HG03432 (cell line): ENCODE results near the gene DAB2IP.
"Not testable (repeated sequence)": the region's sequence is repeated elsewhere in the genome, so short reads cannot be mapped to it uniquely, and the experiment has no call there.

Source experiments
- ATAC-seq: cut with Tn5 transposase; IDR thresholded peaks from one replicate; pipeline ENCODE4 v1.9.1; 2021; ENCODE audit warnings: mild to moderate bottlenecking, moderate library complexity; ENCODE audit not compliant: unreplicated experiment

The DAB2IP gene

DNA sequence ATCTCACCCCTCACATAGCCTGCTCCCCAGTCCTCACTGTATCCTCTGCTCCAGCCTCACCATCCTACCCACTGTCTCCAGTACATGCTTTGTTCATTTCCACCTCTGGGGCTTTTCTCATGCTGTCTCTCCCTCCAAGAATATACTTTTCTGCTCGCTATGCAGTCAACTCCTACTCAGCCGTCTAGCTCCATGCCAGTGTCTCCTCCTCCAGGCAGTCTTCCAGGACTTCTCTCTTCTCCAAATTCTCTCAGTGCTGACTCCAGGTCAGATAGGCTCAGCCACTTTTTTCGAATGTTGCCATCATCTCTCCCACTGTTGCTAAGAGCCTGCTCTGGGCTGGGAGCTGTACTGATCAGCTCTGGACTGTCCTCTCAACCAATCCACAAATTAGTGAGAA lies 8.0 kb upstream of the DAB2IP start:
- no peak for ATAC-seq

DNA sequence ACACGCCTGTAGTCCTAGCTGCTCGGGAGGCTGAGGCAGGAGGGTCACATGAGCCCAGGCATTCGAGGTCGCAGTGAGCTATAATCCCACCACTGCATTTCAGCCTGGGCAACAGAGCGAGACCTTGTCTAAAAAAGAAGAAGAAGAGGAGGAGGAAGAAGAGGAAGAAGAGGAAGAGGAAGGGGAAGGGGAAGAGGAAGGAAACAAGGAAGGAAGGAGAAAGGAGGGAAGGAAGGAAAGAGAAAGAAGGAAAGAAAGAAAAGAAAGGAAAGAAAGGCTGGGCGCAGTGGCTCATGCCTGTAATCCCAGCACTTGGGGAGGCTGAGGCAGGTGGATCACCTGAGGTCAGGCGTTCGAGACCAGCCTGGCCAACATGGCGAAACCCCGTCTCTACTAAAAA lies 7.4 kb upstream of the DAB2IP start:
- ATAC-seq = not testable (repeated sequence)

DNA sequence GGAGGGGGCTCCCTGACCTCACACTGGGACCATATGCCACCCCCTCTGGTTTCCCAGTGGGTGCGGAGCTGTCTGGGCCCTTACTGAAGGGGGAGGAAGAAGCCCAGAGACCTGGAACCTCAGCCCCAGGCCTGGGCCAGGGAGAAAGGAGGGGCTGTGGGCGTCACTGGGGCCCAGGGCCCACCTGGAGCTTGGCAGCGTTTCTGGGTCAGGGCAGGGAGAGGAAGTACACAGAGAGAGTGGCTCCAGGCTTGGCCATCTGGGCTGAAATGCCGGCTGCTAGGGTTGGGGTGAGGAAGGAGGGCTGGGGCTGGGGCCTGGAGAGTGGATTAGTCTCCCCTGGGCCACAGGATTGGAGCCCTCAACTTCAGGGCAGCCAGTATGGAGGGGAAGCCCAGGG lies 6.4 kb upstream of the DAB2IP start:
- no peak for ATAC-seq

DNA sequence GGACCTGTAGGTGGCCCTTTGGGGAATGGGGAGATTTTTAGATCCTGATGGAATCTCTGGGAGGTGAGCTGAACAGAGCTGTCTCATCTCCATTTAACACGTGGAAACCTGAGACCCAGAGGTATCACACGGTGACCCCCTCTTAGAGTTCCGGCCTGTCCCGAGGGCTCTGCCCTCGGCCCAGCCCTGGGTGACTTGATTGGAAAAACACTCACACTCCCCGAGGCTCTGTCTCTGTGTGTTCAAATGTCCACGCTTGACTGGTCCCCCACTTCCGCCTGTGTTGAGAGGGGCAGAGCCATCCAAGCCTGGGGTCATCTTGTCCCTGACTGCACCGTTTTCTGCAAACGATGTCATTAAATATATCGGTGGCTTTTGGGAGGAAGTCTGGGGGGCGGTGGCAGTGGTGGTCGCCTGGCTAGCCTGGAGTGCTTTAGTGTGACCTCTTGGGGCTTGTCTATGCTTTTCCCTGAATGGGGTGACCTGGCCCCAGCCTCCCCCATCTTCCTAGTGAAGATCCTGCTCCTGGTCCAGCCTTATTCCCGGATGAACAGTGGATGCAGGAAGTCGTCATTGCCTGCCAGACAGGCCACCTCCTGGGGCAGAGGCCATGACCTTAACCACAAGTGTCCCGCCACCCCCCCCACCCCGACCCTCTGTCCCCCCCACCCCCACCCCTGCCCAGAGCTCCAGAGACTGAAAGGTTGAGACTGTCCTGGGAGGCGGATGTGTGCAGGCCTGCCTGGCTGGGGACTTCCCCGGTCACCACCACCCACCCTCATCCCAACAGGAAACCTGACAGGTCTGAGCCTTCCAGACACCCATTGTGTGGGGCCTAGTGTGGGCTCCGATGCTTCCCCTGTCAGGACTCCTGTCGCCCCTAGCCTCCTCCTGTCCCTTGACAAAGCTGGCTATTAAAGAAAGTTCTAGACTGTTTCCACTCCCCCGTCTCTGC lies 5.3 kb upstream of the DAB2IP start:
- ATAC-seq = no peak

DNA sequence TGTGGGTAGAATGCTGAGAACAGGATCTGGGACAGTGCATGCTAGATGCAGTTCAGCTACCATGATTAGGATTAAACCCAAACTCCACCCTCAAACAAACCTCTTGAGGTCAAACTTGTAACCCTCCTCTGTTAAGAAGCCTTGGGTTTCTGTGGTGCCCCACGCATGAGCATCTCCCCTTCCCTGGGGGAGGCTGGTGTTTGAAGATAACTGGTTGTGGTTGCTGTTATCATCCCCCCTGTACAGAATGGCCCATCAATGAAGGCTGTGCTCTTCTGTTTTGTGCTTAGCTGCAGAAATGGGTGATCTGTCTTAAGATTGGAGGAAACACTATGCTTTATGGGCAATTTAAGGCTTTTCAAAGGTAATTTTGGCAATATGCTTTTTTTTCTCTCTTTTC lies 4.4 kb upstream of the DAB2IP start:
- ATAC-seq = no peak

DNA sequence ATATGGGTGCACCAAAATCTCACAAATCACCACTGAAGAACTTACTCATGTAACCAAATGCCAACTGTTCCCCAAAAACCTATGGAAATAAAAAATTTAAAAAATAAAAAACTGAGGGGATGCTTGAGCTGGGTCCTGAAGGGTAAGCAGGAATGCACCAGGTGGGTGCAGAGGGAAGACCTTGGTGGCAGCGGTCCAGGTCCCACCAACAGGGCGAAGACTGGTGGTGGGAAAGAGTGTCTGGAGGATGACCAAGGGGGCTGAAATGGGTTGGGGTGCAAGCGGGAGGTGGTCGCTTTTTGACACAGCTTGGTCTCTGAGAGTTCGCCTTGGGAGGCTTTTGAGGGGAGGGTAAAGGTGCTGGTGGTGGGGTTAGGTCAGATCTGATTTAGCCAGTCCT lies 3.3 kb upstream of the DAB2IP start:
- ATAC-seq = no peak

DNA sequence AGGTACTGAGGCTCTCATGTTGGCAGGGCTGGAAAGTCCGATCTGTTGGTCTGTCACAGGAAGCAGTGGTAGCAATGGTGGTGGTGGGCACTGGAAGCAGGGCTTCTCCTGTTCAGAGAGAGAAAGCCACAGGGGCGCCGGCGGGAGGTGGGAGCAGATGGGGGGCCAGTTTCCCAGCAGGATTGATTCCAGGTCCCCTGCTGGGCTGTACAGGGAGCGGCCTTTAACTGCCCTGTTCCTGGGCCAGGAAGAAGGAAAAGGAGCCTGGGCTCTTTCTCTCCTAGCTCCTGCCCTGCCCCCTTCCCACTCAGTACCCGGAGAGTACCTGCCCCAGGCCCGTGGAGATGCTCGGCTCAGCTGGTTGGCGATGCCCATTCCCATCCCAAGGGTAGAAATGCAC lies 2.6 kb upstream of the DAB2IP start:
- no peak for ATAC-seq

DNA sequence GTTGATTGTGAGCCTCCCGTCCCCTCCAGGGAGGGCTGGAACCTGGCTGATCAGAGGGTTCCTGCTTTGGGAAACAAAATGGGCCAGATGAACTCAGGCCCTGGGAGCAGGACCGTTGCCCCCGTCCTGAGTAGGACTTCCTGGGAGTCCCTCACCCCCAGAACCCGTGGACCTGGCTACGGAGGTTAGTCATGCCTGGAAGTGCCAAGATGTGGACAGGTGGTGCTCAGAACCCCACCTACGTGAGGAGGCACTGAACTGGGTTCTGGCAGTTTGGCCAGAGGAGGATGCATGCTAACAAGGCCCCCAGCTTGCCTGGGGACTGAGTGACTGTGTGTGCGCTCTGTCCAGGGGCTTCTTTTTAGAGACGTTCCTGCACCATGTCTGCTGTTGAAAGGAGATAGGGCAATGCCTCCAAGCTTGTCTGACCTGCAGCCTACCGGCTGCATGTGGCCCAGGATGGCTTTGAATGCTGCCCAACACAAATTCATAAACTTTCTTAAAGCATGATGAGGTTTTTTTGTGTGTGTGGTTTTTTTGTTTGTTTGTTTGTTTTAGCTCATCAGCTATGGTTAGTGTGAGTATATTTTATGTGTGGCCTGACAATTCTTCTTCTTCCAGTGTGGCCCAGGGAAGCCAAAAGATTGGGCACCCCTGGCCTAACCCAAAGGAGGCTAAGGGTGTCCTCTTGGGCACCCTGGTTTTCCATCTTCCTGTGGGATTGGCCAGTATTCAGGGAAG lies 1.8 kb upstream of the DAB2IP start:
- ATAC-seq = no peak

DNA sequence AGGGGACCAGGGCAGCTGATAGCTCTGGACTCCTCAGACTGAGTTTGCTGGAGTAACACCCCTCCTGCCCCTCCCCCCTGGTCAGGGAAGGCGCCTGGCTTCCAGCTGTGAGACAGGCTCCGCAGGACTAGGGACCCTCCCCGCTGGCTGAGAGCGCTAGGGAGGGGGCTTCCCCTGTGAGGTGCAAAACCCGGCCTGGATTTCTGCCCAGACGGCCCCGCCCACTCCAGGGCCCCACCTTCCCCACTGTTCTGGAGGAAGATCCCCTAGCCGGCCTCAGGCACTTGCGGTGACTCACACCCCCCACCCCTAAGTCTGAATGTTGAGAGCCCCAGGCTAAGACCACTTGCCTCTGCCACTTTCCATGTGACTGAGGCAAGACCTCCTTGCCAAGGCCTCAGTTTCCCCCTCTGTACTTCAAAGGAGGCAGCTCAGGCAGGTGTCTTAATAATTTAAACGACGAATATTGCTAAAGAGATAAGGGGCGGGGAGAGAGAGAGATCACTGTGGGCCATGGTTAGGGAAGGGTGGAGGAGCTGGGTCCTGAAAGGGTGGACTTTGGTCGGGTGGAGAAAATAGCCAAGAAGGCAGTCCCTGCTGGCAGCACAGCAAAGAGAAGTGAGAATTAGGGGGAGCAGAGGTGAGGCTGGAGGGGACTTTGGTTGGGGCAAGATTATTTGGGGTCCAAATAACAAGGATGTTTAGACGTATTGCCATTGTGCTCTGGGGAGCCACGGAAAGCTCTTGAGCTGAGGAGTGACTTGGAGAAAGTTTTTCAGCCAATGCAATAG lies 1.0 kb upstream of the DAB2IP start:
- no peak for ATAC-seq

DNA sequence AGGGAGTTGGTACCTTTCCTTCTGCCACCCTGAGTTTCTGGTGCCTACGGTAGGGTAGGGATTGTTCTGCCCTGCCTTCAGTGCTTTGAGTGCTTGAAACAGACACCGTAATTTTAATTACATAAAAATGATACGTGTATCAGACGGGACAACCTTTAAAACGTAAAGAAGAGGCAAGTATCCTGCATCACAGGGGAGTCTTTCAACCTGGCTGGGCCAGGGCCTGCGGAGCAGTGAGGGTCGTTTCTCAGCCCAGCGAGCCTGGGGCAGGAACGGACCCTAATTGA lies 483 bp upstream of the DAB2IP start:
- no peak for ATAC-seq

DNA sequence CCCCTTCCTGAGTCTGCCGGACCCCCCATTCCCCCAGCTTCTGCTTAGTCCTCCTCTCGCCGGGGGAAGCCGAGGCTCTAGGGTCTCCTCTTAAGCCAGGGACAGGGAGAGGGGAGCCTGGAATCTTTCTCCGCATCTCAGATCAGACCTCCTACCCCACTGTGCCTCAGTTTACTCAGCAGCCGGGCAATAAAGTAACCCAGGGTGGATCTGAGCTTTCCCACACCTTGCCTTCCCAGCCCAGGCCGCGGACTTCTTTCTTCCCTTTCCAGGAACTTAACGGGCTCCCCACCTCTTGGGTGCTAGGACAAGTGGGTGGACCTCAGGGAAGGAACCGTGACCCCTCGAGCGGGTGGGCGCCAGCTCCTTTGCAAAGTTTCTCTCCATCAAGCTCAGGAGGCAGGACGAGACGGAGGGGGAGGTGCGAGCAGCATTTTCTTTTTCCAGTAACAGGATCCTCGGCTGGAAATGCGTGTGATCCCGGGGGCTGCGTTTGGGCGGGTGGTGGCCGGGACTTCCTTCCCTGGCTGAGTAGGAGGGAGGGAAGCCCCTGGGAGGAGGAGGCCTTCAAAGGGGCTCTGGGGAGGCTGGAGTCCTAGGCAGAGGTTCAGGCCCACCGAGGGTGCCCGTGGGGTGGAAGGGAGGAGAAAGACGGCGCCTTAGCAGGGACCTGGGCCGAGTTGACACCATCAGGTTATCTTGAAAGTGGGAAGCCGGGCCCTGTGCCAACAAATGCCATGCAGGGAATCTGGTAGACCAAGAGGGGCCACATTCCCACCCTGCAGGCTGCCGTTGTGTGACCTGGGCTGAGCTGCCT lies 795 bp downstream of the DAB2IP start:
- ATAC-seq = no peak

DNA sequence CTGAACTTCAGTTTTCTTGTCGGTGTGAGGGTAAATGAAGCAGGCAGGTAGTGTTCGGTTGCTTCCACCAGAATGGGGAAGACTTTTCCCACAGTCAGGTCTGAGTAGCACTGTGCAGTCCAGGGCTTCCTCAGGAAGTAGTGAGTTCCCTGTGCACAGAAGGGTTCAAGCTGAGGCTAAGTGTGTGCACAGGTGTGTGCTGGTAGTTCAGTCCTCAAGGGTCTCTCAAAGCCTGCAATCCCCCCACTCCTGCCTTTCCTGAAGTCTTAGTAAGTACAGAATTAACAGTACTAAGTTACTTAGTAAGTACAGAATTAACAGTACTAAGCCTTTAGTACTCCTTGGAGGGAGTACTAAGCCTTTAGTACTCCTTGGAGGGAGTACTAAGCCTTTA lies 1.4 kb downstream of the DAB2IP start:
- no peak for ATAC-seq

DNA sequence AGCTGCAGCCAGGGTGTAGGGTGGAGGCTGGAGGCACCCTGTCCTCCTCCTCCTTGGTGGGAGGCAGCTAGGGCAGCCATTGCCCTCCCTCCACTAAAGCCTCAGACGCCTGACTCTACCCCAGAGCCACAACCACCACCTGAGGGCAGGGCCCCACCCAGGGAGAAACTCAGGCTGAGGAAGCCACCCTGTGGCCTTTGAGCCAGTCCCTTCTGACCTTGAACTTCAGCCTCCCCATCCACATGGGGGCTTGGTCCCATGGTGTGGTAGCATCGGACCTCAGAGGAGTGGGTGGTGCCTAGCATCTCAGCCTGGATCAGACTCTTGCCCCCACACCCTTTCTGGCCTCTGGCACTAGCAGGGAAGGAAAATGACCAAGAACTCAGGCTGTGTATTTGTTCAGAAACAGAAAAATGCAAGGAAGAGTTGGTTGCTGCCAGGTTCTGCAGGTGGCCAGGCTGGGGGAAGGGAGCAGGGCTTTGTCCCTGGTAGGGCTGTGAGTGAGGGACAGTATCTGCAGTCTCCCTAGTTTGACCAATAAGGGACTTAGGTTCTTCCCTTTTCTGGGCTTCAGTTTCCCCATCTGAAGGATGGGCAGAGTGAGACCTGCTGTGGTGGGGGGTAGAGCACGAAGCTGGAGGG lies 3.2 kb downstream of the DAB2IP start:
- no peak for ATAC-seq

DNA sequence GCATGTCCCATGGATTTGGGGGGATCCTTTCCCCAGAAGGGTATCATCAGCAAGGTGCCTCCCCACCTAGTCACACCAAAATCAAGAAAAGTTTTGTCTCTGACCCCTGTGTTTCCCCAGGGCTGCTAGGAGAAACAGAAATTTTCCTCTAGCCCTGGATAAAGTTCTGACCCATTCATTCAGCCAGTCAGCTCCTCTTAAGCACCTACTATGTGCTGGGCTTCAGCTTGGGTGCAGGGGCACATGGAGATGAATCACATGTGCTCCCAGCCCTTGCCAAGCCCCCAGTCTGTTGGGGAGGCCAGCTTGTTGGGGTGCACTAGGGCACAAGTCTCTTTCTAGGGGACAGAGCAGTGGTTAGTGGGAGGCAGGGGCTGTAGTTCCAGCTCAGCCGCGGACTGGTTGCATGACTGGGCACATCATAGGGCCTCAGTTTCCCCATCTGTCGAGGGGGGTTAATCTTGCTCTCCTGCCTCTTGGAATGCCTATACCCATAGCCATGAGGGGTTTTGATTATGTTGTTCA lies 3.9 kb downstream of the DAB2IP start:
- ATAC-seq = no peak

DNA sequence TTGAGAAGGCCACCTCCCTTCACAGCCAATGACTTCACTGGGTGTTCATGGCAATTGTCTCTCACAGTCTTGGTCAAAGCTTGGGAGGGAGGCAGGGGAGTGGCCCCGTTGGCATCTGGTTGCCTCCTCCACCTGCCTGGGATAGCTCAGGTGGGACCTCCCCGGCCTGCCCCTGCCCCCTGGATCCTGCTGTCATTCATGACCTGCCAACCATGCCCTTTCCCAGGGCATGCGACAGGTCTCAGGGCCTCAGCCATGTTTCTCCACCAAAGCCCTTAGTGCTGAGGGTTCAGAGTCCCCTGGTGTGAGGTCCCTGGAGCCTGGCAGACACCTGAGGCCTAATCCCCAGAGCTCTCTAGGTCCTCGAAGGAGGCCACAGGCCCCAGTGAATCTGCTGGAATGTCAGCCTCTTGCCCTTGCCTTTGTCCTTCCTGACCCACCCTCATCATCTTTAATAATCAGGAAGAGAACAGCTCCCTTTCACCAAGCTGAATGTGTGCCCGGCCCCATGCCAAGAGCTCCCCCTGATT lies 5.6 kb downstream of the DAB2IP start:
- ATAC-seq = no peak

DNA sequence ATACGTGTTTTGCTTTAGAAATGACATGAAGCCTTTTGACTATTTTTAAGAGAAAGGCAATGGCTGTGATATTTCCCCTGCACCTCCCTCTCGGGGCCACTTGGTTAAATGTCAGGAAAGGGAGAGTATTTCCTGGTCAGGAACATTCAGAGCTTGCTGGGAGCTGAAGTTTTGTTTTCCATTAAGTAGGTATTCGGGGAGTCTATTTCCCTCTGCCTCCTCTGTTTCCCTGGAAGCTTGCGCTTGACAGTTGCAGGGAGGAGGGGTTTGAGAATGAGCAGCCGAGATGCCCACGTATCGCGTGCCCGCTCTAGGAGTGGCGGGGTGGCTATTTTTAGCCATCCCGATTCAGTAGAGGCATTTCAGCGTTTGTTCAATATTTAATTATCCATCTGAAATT lies 6.7 kb downstream of the DAB2IP start:
- ATAC-seq = no peak

DNA sequence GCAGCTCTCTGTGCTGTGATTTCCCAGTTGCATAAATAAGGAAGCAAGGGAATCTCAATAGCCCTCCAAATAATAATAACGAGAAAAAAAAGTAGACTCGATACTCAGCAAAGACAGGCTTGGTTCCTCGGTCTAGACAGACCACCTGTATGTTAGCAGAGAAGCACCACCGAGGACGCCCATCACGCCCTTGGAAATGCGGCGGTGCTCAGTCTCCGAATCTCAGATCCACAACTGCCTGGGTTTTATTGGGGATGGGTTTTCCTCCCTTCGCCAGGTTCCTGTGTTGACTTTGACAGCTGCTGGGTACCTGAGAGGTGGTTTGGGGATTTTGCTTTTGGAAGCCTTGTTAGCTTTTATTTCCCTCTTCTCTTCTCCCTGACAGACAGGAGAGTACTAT lies 7.2 kb downstream of the DAB2IP start:
- no peak for ATAC-seq

DNA sequence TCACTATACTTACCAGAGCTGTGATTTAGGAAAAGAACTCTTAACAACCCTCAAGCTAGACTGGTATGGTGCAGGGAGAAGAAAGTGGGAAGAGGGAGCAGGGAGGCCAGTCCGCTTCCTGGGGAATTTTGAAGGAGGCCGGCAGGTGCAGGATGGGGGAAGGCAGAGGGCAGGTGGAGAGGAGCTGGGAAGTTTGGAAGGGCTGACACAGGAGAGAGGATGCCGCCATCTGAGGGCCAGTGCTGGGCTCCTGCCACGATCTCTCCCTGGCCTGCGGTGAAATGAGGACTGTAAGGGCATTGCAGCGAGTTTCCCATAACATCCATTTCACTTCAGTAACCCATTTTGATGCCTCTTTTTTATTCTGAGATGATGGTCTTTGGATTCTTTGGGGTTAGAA lies 8.9 kb downstream of the DAB2IP start:
- no peak for ATAC-seq

DNA sequence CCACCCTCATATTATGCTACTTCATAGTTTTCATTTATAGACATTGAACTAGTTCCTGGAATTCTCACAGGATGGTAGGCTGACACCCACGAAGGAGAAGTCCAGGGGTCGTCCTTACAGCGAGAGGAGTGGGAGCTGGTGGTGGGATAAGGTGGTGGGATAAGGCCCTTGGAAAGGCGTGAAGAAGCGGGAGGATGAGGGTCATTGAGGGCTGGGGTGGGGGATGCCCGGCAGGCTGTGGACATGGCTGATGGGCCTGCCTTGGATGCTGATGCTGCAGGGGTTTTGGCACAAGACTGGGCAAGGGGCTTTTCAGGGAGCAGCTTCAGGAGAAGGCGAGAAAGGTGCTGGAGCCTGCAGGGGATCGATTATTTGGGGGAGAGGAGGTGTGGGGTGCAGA lies 9.4 kb downstream of the DAB2IP start:
- no peak for ATAC-seq

DNA sequence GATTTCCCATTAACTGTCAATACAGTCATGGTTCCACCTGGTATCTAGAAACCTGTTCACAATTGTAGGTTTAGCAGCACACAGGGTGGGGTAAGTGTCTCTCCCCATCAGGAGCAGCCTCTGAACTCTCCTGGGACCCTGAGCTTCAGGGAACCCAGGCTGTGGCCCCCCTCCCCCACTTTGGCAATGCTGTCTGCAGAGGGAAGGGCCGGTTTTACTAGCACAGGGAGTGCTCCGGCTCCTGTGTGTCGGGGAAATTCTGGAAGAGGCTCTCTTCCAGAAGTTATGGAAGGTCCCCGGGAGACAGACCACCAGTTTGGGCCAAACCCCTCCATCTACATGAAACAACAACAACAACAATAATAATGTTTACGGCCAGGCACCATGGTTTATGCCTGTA lies 9.9 kb downstream of the DAB2IP start:
- no peak for ATAC-seq
